Activated CD8-positive, alpha-beta memory T cell treated with anti-CD3 and anti-CD28 coated beads, Interleukin-2, amount 50 U/mL, for 24 hours (primary cell): ENCODE measurements around the gene KAZALD1.

Source experiments
- DNase-seq: peaks from one replicate; pipeline ENCODE4 v3.0.0-alpha.2; 2020; ENCODE audit errors: extremely low read depth

KAZALD1 gene

GRCh38 chr10:101067356-101068083, 5.7 kb downstream of the KAZALD1 start:
- peak; percentile 57 for DNase-seq

GRCh38 chr10:101069441-101069840, 7.7 kb downstream of the KAZALD1 start:
- DNase-seq, result no peak

GRCh38 chr10:101070098-101070497, 8.3 kb downstream of the KAZALD1 start:
- no peak for DNase-seq

DNA sequence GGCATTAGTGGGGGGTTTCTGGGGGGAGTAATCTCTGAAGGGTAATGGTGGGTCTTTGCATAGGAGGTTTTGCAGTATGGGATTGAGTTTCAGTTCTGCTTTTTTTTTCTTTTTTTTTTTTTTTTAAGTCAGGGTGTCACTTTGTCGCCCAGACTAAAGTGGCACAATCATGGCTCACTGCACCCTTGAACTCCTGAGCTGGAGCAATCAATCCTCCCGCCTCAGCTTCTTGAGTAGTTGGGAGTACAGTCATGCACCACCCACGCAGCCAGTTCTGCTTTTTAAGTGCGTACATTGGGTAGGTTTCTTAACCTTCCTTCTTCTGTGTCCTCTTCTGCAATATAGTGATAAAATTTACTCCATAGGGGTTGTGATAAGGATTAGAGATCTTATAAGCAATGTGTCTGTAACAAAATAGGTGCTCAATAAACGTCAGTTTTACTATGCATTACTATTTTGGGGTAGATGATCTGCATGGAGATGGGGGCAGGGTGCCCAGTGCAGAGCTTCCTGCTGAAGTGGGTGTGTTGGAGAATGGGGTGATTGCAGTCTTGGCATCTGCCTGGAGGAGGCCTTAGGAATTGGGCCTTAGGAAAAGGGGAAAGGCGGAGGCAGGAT, 9.6 kb downstream of the KAZALD1 start:
- DNase-seq, result no peak

GRCh38 chr10:101071885-101072433, 10.2 kb downstream of the KAZALD1 start:
- DNase-seq, result no peak

DNA sequence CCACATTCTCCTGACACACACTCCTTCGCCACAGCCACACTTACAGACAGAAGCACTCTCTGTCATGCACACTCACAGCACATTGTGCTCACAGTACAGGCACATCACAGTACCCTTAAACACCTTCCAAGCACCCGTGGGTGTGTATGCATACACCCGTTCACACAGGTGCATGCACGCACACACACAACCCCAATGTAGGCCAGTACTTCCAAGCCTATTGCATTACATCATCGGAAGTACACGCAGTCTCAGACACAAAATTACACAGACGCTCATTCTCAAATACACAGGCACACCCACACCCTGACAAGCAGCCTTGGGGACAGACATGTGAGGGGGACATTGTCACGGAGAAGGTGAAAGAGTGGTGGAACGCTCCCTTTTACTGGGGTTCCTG, 11.1 kb downstream of the KAZALD1 start:
- no peak for DNase-seq

GRCh38 chr10:101073631-101074030, 11.8 kb downstream of the KAZALD1 start:
- no peak for DNase-seq

DNA sequence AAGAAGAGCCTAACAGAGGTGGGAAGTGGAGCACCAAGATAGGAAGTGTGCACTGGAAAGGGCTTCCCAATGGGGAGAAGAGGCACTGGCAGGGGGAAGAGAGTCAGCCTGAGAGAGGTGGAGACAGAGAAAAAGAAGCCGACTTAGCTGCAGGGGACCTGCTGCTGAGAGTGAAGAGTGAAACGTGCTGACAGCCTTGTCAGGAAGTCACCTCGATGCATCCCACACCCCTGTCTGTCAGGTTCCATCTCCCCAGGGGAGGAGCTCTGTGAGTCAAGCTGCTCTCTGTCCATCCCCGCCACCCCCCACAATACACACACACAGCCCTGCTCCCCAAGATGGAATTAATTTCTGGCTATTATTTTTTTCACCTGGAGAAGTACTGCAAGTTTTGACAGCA, 14.0 kb downstream of the KAZALD1 start:
- DNase-seq, result no peak

DNA sequence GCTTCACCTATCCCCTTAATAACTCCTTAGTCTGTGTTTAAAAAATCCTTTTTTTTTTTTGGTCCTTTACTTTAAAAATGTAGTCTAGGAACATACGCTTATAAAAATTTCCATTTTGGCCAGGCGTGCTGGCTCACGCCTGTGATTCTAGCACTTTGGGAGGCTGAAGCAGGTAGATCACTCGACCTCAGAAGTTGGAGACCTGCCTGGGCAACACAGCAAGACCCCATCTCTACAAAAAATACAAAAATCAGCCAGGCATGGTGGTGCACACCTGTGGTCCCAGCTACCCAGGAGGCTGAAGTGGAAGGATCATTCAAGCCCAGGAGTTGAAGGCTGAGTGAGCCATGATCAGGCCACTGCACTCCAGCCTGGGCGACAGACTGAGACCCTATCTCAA, 14.8 kb downstream of the KAZALD1 start:
- DNase-seq, result no peak

DNA sequence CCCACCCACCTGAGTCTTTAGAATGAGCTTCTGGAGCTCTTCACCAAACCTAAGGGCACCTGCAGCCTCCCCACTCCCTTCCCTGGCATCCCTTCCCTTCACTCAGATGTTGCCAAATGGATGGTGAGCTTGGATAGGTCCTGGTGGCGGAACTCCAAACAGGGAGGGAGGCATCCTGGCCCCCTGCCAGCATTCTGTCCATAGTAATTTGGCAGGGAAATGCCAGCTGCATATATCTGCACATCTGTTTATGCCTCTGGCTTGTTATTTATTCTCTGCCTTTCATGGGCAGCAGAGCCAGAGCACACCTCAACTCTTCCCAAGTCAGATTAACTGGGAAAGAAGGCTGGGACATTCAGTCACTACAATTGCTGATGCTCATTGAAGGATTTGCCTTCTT, 18.1 kb downstream of the KAZALD1 start:
- DNase-seq, result no peak

DNA sequence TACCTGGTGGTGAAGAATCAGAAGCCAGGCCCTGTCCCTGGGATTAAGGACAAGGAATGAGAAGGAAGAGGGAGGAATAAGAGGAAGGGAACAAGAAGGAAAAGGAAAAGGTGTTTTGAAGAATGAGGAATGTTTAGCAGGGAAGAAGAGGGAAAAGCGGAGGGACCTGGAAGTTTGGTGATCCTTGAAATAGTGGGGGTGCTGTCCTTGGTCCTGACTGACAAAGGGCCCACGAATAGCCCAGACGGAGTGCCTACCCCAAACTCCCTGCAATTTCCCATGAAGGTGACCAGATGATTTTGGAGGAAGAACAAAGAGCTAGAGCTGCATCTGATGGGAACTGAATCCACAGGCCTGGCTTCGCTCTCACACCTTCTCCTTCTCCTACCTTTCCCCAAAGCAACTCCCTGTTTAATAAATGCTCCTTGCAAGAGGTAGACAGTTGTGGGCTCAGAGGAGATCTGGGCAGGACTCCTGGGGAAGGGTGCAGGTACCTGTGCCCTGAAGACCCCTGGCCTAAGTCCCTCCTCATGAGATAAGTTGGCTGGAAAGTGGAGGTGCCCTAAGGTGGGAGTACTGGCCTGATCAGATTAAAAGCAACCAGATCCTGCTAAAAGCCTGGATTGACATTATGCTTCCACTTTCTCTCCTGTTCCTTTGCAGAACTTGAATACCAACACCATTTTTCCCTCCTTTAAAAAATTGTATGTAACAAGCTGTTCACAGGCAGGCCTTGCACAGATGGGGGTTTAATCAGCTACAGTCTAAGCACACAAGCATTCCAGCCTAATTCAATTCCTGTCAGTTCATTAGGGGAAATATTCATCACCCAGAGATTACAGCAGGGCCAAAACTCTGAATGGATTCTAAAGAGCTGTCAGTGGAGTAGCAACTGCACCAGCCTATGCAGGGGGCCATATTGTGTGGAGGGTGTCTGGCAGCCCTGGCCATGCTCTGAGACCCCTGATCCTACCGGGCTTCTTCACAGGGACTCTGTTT, 19.4 kb downstream of the KAZALD1 start:
- DNase-seq, result no peak

GRCh38 chr10:101085846-101086245, 24.1 kb downstream of the KAZALD1 start:
- DNase-seq, result no peak

GRCh38 chr10:101087376-101087775, 25.6 kb downstream of the KAZALD1 start:
- DNase-seq, result no peak

GRCh38 chr10:101087965-101088364, 26.2 kb downstream of the KAZALD1 start:
- no peak for DNase-seq

GRCh38 chr10:101089520-101090299, 27.9 kb downstream of the KAZALD1 start:
- DNase-seq, result no peak

- DNase-seq, result no peak
These were observed 28.8 kb downstream of the KAZALD1 start for GRCh38 chr10:101090597-101090996.

DNA sequence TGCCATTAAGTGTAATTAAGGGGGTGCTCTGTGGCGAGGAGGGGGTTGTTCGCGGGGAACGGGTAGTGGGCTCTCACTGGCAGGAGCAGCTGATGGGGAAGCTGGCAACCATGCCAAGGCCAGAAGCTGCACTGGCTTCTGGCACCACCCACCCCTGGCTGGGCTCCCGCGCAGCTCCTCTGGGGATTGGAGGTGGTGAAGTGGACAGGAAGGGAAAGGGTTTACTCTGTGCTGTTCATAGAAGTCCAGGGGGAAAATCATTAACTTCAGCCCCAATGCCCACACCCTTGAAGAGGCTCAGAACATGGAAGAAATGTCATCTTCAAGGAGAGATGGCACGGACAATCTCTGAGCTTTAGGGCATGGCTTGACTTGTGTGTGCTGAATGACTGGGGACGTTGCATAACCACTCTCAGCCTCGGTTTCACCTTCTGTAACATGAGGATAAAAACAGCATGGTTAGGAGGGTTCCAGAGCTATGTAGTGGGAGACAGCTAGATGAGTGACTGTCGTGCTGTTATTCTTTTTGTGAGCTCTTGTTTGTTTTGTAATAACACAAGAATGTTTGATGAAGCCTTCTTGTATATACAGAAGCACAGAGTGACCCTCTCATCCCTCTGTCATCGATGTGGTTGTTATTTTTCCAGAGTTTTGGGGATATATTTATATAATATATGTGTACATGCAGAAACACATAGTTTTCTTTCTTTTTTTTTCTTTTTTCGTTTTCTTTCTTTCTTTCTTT, 29.9 kb downstream of the KAZALD1 start:
- no peak for DNase-seq

- no peak for DNase-seq
These were observed 31.1 kb downstream of the KAZALD1 start for GRCh38 chr10:101092881-101093354.

GRCh38 chr10:101094121-101094879, 32.5 kb downstream of the KAZALD1 start:
- no peak for DNase-seq

DNA sequence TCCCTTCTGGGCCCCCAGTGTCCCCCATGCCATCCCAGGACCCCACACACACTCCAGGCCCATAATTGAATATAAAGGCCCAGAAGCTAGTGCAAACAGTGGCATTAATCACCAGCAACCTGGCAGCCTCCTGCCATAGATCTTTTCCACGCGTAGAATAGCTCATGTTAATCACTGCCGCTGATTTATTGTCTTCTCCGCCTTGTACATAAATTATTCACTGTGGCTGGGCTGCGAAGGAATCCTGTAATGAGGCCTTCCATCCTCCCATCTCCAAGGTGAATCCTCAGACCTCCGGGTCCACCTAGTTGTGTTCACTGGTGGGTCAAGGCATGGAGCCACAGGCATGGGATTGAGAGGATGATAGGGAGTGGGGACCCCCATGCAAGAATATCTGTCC, 33.2 kb downstream of the KAZALD1 start:
- DNase-seq, result no peak
